Peyer's patch (tissue), 4 donors: ENCODE measurements around the gene ARHGEF40.

ENCODE experiments used
- CTCF ChIP-seq, 6 experiments: fragments of 450-650 bp in 4 of 6; fragments of 200-600 bp in 2 of 6; sonication (generic) in 1 of 6; IDR thresholded peaks; one replicate each; pipeline ENCODE4 v1.5.1; 2017 to 2019; ENCODE audit warnings: antibody characterized with exemption in 6 of 6, mild to moderate bottlenecking in 3 of 6, moderate library complexity in 1 of 6
- POLR2A ChIP-seq, 2 donors: fragments of 450-650 bp; IDR thresholded peaks; one replicate each; pipeline ENCODE4 v1.5.1; 2017; ENCODE audit warnings: antibody characterized with exemption in 2 of 2, mild to moderate bottlenecking in 2 of 2, moderate library complexity in 2 of 2

GRCh38 chr14:21043387-21043973, 26.6 kb upstream of the ARHGEF40 start:
- TF ChIP-seq CTCF (IDR thresholded peaks at IDR 0.05) (no peak), POLR2A (IDR thresholded peaks at IDR 0.05) (no peak)
